ENCODE results near the gene SAMD10. TPM values are rescaled to one million over a fixed set of nuclear protein-coding genes. Genes with fewer than 3 reads are reported as not detected.

SAMD10 gene
- total RNA-seq, 1 donor from 2014 or later = 9.0 TPM

- peak; percentile 9 for DNase-seq
- ChIA-PET POLR2A (interaction anchor here (1.0 kb wide), 1 partner anchor 10 kb away, joined by 4 read pairs; no protein-coding TSS in a partner anchor), CTCF (no interaction called here)
- Mint-ChIP-seq H3K27ac (no peak overlapping the region), H3K9me3 (no peaks in the 10 kb centered on the region), H3K4me3 (no peak overlapping the region), H3K27me3 (no peaks in the 10 kb centered on the region), H3K4me1 (peaks cover 12% of the 10 kb centered on the region), H3K36me3 (ENCODE audit: low read depth) (peaks cover 10% of the 10 kb centered on the region)
- TF ChIP-seq CTCF (IDR thresholded peaks at IDR 0.05) = no peak
- no peak for ATAC-seq (ENCODE audit: low read depth)
- intact Hi-C loops (cut with micrococcal nuclease) = no loop called here
Measured at GRCh38 chr20:63967330-63968135, 11.9 kb downstream of the SAMD10 start.

GRCh38 chr20:63966944-63967322, 12.5 kb downstream of the SAMD10 start:
- intact Hi-C loops (cut with micrococcal nuclease) = no loop called here
- H3K4me1 Mint-ChIP-seq = peaks cover 12% of the 10 kb centered on the region
- H3K27me3 Mint-ChIP-seq = no peaks in the 10 kb centered on the region
- ATAC-seq (ENCODE audit: low read depth) (no peak), DNase-seq (no peak)
- H3K27ac Mint-ChIP-seq = no peak overlapping the region
- no peaks in the 10 kb centered on the region for H3K9me3 Mint-ChIP-seq
- no peak for TF ChIP-seq CTCF (IDR thresholded peaks at IDR 0.05)
- ChIA-PET POLR2A (no interaction called here), CTCF (no interaction called here)
- no peak overlapping the region for H3K4me3 Mint-ChIP-seq
- peaks cover 14% of the 10 kb centered on the region for H3K36me3 Mint-ChIP-seq (ENCODE audit: low read depth)

GRCh38 chr20:63966172-63966943, 13.1 kb downstream of the SAMD10 start:
- intact Hi-C loops (cut with micrococcal nuclease) = no loop called here
- DNase-seq (no peak), ATAC-seq (ENCODE audit: low read depth) (no peak)
- peaks cover 12% of the 10 kb centered on the region for H3K4me1 Mint-ChIP-seq
- peaks cover 18% of the 10 kb centered on the region for H3K36me3 Mint-ChIP-seq (ENCODE audit: low read depth)
- no peaks in the 10 kb centered on the region for H3K27me3 Mint-ChIP-seq
- H3K27ac Mint-ChIP-seq = no peak overlapping the region
- no peak for TF ChIP-seq CTCF (IDR thresholded peaks at IDR 0.05)
- ChIA-PET POLR2A (no interaction called here), CTCF (no interaction called here)
- no peak overlapping the region for H3K4me3 Mint-ChIP-seq
- H3K9me3 Mint-ChIP-seq = no peaks in the 10 kb centered on the region

GRCh38 chr20:63964412-63964811, 15.0 kb downstream of the SAMD10 start:
- H3K4me1 Mint-ChIP-seq = peaks cover 10% of the 10 kb centered on the region
- intact Hi-C loops (cut with micrococcal nuclease) = no loop called here
- no peak for DNase-seq
- H3K27me3 Mint-ChIP-seq = no peaks in the 10 kb centered on the region
- ChIA-PET CTCF (interaction anchor here (1.4 kb wide), 1 partner anchor 16 kb away, joined by 3 read pairs; the partner anchor contains the start of gene PRPF6), POLR2A (no interaction called here)
- H3K4me3 Mint-ChIP-seq = no peak overlapping the region
- ATAC-seq (ENCODE audit: low read depth) = no peak
- H3K27ac Mint-ChIP-seq = no peak overlapping the region
- H3K9me3 Mint-ChIP-seq = no peaks in the 10 kb centered on the region
- H3K36me3 Mint-ChIP-seq (ENCODE audit: low read depth) = peaks cover 20% of the 10 kb centered on the region
- no peak for TF ChIP-seq CTCF (IDR thresholded peaks at IDR 0.05)

- Mint-ChIP-seq H3K27ac (no peak overlapping the region), H3K4me1 (peaks cover 8% of the 10 kb centered on the region), H3K36me3 (ENCODE audit: low read depth) (peaks cover 20% of the 10 kb centered on the region), H3K4me3 (no peak overlapping the region), H3K9me3 (no peaks in the 10 kb centered on the region), H3K27me3 (no peaks in the 10 kb centered on the region)
- ChIA-PET POLR2A (no interaction called here), CTCF (interaction anchor here (1.4 kb wide), 1 partner anchor 17 kb away, joined by 3 read pairs; the partner anchor contains the start of gene PRPF6)
- DNase-seq (no peak), ATAC-seq (ENCODE audit: low read depth) (no peak)
- no peak for TF ChIP-seq CTCF (IDR thresholded peaks at IDR 0.05)
- intact Hi-C loops (cut with micrococcal nuclease) = no loop called here
Measured at GRCh38 chr20:63963784-63964301, 15.6 kb downstream of the SAMD10 start.

Measured in activated B cell treated with CpG ODN at 0.5 μM for 24 hours (primary cell).